ENCODE data around the gene KBTBD2.

DNA sequence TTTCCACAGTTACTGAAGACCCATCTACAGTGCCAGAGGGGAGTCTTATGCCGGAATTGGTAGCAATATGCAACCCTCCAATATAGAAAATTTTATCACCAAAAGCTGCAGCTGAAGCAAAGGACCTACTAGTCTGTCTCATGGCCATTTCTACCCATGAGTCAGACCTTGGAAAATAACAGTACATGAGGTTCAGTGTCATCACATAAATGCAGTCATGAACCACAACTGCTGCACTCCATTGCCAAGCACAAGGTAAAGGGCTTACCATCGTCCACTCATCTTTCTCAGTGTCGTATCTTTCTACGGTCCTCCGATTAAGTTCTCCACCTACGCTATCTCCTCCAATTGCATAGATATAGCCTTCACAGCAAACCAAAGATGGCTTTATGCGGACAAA, 21.8 kb downstream of the KBTBD2 start:
- TF ChIP-seq, protein P1, sequence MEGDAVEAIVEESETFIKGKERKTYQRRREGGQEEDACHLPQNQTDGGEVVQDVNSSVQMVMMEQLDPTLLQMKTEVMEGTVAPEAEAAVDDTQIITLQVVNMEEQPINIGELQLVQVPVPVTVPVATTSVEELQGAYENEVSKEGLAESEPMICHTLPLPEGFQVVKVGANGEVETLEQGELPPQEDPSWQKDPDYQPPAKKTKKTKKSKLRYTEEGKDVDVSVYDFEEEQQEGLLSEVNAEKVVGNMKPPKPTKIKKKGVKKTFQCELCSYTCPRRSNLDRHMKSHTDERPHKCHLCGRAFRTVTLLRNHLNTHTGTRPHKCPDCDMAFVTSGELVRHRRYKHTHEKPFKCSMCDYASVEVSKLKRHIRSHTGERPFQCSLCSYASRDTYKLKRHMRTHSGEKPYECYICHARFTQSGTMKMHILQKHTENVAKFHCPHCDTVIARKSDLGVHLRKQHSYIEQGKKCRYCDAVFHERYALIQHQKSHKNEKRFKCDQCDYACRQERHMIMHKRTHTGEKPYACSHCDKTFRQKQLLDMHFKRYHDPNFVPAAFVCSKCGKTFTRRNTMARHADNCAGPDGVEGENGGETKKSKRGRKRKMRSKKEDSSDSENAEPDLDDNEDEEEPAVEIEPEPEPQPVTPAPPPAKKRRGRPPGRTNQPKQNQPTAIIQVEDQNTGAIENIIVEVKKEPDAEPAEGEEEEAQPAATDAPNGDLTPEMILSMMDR (IDR thresholded peaks at IDR 0.05) = no peak
- TF ChIP-seq POLR2A (IDR thresholded peaks at IDR 0.05) = no peak
- TF ChIP-seq POLR2AphosphoS5 (IDR thresholded peaks at IDR 0.05) = no peak
- no peak for TF ChIP-seq EP300 (IDR thresholded peaks at IDR 0.05)
